GM21526 (cell line): Measurements from ENCODE around the gene ALK.

ENCODE experiments used
- ATAC-seq: cut with Tn5 transposase; IDR thresholded peaks from one replicate; pipeline ENCODE4 v1.9.1; 2021; ENCODE audit warnings: moderate library complexity; ENCODE audit not compliant: unreplicated experiment, low FRiP score

Gene ALK

GRCh38 chr2:29587402-29588190, 333.8 kb downstream of the ALK start:
- ATAC-seq, result no peak

GRCh38 chr2:29586919-29587318, 334.5 kb downstream of the ALK start:
- ATAC-seq, result no peak

- ATAC-seq, result no peak
Measured at GRCh38 chr2:29583548-29584156, 337.7 kb downstream of the ALK start.

- ATAC-seq, result no peak
Measured at GRCh38 chr2:29583104-29583503, 338.3 kb downstream of the ALK start.

GRCh38 chr2:29582062-29582461, 339.3 kb downstream of the ALK start:
- ATAC-seq, result no peak

- no peak for ATAC-seq
Measured at GRCh38 chr2:29580223-29580622, 341.2 kb downstream of the ALK start.

- ATAC-seq, result no peak
Measured at GRCh38 chr2:29579495-29580169, 341.8 kb downstream of the ALK start.

- ATAC-seq, result no peak
Measured at GRCh38 chr2:29578084-29578598, 343.2 kb downstream of the ALK start.

GRCh38 chr2:29576231-29576630, 345.2 kb downstream of the ALK start:
- no peak for ATAC-seq

- ATAC-seq, result no peak
Measured at GRCh38 chr2:29575370-29575890, 346.0 kb downstream of the ALK start.

- no peak for ATAC-seq
Measured at GRCh38 chr2:29573612-29574011, 347.8 kb downstream of the ALK start.

GRCh38 chr2:29573147-29573546, 348.2 kb downstream of the ALK start:
- ATAC-seq, result no peak

- ATAC-seq, result no peak
Measured at GRCh38 chr2:29570539-29570938, 350.8 kb downstream of the ALK start.

GRCh38 chr2:29567906-29568520, 353.4 kb downstream of the ALK start:
- ATAC-seq, result no peak

- no peak for ATAC-seq
Measured at GRCh38 chr2:29563697-29564096, 357.7 kb downstream of the ALK start.

GRCh38 chr2:29562896-29563295, 358.5 kb downstream of the ALK start:
- no peak for ATAC-seq

GRCh38 chr2:29562319-29562718, 359.1 kb downstream of the ALK start:
- ATAC-seq, result no peak

- no peak for ATAC-seq
Measured at GRCh38 chr2:29561628-29562027, 359.8 kb downstream of the ALK start.

- no peak for ATAC-seq
Measured at GRCh38 chr2:29561181-29561580, 360.2 kb downstream of the ALK start.

- ATAC-seq, result no peak
Measured at GRCh38 chr2:29560566-29560965, 360.8 kb downstream of the ALK start.

- no peak for ATAC-seq
Measured at GRCh38 chr2:29560030-29560429, 361.4 kb downstream of the ALK start.
